EL (cell line): ENCODE measurements around the gene TBC1D2.
A peak's percentile ranks its signal among the peaks of the same experiment; 100 is the strongest.
"Not testable (repeated sequence)": the region's sequence is repeated elsewhere in the genome, so short reads cannot be mapped to it uniquely, and the experiment has no call there.

Experiments used
- DNase-seq: peaks from one replicate; pipeline ENCODE4 v3.0.0-alpha.2; 2016

TBC1D2 gene

DNA sequence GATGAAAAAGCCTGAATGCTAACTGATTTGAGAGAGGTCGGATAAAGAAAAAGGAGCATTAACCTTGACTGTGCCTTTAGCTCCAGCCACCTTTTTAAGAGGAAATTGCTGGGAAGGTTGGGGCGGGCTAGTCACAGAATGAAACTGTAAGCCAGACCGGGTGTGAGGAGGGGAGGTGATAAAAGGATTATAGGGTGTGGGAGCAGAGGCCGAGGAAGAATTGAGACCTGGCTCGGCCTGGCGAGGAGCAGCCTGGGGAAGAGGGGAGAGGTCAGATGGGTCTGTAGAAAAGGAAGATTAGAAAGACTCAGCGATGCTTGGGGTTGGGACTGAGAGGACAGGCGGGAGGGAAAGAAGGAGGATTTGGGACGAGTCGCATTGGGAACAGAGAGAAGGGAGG is 14.2 kb upstream of the TBC1D2 start:
- DNase-seq = not testable (repeated sequence)

DNA sequence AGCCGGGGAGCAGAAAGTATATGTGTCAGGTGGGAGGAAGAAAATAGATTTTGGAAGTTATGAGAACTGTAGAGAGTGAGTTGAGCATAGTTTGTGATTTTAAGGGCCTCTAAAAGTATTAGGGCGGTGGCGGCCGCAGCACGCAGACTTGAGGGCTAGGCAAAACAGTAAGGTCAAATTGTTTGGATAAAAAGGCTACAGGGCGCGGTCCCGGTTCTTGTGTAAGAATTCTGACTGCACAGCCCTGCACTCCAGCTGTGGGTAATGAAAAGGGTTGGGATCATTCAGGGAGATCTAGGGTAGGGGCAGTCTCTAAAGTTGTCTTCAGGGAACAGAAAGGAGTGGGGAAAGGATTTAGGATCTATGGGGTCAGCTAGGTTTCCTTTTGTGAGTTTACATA is 12.1 kb upstream of the TBC1D2 start:
- not testable (repeated sequence) for DNase-seq

DNA sequence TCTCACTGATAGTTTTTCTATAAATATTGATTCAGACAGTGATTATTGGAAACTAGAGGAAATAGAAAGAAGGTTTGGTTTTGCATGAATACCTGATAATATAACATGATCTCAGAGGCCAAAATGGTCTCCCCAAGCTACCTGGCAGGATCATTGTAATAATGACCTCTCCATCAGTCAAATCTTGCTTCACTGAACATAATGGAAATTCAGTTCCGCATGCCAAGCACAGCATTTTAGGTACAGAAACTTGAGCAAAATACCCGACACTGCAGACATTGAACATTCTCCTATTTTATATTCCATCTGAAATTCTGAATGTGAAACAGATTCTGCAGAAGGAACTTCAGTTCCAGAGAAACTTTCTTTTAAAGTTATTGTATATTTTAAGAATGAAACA is 9.1 kb upstream of the TBC1D2 start:
- no peak for DNase-seq

DNA sequence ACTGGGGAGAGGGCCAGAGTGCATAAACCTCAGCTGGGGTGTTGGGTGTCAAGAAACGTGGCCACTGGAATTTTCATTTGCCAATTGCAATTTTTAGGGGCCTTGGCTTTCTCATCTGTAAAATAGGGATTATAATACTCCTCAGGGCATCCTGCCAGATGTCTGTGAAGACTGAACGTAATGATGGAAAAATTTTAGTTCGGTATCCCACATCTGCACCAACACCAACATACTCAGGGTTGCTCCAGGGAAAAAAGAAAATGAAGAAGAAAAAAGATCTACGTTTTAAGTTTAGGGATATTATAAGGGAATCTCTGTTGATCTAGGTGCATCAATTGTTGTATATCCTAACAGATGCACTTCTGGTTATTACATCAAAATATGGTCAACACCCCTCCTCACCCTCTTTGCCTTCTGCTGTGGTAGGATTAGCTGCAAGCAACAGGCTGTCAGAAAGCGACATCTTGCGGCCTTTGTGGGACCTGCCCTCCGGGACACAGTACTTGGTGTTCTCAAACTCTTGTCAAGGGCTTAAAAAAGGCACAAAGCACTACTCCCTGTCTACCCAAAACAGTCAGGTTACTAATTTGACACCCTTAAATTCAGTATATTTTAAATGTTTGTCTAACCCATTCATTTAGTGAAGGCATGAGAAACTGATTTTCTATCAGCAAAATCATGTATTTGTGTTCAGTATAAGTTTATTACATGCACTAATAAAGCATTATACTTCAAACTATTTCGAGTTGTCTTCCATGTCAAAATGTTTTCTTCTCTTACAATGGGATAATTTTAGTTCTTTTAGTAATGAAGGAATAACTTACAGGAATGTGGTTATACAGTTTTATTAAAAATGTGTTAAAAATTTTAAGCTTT is 8.3 kb upstream of the TBC1D2 start:
- peak; percentile 78 for DNase-seq

DNA sequence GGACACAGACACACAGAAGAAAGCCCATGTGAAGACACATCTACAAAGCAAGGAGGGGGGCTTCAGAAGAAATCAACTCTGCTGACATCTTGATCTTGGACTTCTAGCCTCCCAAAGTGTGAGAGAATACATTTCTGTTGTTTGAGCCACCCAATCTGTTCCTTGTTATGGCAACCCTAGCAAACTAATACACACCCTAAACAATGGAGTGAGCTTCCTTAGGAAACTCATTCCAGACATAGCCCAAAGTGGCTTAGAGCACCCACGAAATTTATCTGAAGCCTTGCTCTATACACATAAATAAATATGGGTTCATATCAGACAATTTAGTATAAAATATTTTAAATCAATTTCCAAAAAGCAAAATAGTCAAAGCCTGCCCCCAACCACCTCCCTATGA is 7.6 kb upstream of the TBC1D2 start:
- DNase-seq = no peak

DNA sequence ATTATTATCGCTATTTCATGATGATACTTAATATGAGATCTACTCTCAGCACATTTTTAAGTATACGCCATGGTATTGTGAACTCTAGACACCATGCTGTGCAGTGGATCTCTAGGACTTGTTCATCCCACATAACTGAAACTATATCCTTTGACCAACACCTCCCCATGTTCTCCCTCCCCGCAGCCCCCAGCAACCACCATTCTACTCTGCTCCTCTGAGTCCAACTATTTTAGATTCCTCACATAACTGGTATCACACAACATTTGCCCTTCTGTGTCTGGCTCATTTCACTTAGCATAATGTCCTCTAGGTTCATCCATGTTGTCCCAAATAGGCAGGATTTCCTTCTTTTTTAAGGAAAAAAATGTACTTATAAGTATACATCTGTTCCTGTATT is 6.6 kb upstream of the TBC1D2 start:
- DNase-seq = no peak

DNA sequence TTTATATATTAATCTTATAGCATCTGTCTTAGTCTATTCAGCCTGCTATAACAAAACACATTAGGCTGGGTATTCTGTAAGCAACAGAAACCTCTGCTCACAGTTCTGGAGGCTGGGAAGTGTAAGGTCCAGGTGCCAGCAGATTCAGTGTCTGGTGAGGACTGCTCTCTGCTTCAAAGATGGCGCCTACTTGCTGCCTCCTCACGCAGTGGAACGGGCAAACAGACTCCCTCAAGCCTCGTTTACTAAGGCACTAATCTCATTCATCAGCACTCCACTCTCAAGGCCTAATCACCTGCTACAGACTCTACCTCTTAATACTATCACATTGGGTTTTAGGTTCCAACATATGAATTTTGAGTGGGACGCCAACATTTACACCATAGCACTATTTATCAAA is 5.2 kb upstream of the TBC1D2 start:
- DNase-seq = no peak

DNA sequence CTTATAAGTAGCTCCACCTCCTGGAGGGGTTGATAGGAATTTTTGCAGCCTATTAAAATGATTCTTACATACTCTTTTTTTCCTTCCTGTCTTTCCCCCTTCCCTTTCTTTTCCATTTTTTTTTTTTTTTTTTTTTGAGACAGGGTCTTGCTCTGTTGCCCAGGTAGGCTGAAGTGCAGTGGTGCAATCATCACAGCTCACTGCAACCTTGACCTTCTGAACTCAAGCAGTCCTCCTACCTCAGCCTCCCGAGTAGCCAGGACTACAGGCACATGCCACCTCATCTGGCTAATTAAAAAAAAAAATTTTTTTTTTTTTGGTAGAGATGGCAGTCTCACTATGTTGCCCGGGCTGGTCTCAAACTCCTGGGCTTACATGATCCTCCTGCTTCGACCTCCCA is 4.3 kb upstream of the TBC1D2 start:
- no peak for DNase-seq

DNA sequence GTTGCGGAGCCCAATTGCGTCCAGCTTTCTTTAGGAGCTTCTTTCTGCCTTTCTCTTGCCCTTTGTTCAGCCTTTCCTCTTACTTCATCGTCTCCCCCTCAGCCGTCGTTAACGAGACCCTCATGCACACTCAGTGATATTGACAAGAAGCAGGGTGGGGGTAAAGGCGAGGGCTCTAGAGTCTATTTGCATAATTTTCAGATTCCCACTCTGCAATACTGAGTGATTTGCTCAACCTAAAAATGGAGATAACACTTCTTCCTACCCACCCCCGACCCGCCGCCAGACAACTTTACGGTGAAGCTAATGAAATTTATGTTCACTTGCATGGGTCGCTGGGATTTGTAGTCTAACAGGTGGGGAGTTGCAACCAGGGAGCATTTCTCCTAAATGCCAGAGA is 1.3 kb upstream of the TBC1D2 start:
- no peak for DNase-seq

DNA sequence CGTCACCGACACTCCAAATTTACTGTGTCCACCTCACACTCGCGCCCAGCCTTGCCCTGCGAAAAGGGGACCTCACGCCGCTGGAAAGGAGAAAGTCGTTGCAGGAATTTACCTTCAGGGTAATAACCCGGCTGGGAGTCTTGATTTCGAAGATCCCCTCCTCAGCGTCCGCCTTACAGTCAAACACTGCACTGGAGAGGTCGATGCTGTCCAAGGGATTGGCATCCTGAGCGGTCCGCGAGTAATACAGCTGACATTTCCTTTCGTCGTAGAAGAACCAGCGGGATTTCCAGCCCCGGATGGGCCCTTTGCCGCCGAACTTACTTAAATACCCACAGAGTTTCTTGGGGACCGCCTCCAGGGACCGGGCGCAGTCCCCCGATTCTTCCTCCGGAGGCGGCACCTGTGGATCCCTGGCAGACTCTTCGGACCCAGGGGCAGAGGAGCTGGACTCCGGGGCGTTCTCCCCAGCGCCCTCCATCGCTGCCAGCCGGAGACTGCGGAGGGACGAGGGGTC is 330 bp downstream of the TBC1D2 start:
- DNase-seq = peak; percentile 65

DNA sequence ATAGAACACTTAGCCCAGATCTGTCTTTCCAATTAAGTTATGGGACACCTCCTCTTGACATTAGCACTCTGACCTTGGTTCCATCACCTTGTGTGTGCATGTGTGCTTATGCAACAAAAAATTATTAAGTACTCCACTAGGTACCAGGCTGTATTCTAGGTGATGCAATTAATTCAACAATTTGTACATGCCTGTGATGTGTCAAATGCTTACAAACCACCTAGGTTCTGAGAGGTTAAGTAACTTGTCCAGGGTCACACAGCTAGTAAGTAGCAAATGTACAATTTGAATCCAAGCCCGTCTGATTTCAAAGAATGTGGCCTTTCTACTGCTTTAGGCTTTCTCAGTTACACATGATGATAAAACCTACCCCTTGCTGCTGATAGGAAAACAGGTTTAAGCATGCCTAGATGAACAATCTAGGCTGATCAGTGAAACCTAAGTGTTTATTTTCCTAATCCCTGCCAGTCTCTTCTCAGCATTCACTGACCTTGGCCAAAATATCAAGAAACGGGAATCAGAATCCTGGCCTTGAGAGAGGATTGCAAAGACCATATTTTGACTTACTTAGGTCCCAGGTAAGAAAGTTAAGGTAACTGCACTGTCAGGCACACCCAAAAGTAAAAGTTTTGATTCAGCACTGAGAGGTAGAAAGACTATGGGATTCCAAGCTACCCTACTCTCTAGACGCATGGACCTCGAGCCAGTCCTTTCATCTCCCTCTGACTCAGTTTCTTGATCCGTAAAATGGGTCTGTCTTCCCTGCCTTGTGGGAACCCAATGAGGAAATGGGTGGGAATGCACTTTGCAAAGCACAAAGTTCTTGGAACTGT is 1.0 kb downstream of the TBC1D2 start:
- no peak for DNase-seq

DNA sequence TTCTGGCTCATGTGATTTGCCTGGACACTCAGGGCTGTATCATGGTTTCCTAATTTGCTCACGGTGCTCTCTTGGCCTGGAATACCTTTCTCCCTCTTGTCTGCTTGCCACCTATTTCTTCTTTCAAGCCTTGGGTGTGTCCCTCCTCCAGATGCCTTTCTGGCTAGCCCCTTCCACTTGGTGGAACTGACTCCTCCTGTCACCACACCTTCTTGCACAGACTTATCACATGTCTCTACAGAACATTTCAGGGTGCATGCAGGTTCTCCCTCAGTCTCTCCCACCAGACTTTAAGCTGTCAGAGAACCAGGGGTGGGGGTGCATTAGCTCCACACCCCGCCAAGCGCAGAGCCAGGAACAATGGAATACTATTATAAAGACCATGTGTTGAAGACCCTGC is 1.9 kb downstream of the TBC1D2 start:
- no peak for DNase-seq

DNA sequence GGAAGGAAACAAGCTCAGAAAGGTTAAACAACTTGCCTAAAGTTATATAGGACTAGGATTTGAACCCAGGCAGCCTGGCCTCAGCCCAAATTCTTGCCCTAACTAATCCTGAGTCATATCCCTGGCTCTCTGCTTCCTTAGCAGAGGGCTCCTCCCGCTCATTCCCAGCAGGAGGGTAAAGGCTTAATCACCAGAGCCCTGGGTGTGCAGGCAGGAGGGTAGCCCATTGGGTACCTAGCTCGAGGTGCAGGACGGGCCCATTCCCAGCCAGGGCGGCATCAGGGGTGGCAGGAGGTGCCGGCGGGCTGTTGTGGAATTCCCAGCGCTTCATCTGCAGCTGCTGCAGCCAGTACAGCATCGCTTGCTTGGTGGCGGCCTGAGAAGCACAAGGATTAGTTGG is 3.9 kb downstream of the TBC1D2 start:
- peak; percentile 92 for DNase-seq

DNA sequence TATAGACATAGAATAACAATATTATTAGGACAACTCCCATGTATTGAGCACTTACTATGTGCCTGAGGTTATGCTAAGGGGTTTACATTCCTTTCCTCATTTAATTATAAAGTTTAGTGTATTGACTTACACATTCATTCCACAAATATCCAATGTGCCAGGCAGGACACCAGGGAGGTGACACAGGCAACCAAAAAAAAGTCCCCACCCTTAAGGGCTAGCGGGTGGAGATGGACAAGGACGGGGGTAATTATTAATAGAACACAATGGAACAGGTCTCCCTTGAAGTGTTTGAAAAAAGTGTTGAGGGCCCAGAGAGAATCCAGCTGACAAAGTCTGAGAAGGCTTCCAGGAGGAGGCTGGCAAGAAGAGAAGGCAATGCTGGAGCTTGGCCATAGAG is 5.7 kb downstream of the TBC1D2 start:
- DNase-seq = no peak

DNA sequence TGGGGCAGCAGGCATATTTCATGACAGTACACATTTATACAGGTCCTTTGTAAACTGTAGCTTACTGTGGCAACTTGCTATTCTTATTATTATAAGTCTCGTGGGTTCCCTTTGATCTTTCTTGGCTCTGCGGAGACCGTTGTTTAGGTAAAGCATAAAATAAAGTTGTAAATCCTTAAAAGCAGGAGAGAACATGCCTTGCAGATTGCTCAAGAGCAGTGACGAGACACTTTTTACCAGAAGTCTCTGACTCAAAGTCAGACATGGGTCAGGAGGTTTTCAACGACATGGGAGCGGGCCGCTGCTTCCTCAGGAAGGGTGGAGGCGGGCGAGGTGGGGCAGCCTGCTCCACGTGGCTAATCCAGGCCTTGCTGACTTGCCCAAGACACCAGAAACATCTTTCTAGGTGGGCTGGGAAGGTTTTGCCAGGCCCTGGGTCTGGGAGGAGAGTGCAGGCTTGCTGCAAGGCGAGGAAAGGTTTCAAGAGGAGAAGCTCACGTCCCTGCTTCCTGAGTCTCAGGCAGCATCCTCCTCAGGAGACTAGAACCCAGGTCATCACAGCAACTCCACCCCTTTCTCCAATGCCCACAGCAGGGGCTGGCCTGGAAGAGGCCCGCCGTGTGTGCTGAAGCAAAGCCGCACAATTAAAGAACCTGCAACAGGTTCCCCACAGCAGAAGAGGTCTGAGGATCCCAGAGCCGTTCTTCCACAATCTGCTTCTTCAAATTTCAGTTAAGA is 6.5 kb downstream of the TBC1D2 start:
- DNase-seq = peak; percentile 94

DNA sequence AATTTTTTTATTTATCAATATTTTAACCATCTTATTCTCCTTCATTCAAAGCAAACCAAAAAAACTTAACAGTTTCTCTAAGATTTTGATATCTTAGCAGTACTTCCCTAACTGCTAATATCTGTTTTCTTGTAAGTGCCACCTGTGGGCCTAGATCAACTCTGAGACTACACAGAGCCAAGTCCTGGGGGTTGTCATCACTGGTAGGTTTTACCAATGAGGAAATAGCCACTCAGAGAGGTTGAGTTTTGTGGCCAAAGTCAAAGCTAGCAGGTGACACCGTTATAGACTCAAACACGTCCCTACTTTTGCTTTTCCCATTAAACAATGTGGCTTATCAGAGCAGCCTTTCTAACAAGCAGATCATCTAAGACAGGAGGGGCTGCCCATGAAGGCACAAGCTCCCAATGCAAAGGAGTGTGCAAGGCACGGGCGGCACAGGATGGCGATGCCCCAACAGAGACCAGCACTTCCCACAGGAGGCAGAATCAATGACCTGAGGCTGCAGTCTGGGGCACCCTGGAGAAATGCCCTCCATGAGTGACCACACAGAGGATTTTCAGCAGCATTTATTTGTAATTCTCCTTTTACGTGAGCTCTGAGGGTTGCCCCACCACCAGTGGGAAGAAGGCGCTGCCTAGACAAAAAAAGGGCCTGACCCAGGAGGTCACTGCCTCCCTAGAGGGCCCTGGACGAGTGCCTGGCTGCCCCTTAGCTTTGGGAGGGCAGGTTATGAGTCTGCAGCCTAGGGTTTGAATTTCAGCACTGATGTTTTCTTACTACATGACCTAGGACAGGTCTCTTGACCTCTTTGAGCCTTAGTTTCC is 7.4 kb downstream of the TBC1D2 start:
- no peak for DNase-seq

DNA sequence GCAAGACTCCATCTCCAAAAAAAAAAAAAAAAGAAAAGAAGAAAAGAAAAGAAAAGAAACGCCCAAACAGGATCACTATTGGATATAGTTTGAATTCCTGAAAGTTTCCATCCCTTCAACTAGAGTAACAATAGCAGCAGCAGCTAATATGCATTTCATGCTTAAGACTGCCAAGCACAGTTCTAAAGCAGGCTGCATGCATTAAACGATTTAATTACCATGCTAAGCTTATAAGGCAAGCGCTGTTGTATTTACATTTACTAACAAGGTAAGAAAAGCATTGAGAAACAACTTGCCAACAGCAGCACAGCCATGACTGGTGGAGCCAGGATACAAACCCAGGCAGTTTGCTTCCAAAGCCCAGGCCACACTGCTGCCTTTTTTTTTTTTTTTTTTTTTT is 13.0 kb downstream of the TBC1D2 start:
- no peak for DNase-seq

DNA sequence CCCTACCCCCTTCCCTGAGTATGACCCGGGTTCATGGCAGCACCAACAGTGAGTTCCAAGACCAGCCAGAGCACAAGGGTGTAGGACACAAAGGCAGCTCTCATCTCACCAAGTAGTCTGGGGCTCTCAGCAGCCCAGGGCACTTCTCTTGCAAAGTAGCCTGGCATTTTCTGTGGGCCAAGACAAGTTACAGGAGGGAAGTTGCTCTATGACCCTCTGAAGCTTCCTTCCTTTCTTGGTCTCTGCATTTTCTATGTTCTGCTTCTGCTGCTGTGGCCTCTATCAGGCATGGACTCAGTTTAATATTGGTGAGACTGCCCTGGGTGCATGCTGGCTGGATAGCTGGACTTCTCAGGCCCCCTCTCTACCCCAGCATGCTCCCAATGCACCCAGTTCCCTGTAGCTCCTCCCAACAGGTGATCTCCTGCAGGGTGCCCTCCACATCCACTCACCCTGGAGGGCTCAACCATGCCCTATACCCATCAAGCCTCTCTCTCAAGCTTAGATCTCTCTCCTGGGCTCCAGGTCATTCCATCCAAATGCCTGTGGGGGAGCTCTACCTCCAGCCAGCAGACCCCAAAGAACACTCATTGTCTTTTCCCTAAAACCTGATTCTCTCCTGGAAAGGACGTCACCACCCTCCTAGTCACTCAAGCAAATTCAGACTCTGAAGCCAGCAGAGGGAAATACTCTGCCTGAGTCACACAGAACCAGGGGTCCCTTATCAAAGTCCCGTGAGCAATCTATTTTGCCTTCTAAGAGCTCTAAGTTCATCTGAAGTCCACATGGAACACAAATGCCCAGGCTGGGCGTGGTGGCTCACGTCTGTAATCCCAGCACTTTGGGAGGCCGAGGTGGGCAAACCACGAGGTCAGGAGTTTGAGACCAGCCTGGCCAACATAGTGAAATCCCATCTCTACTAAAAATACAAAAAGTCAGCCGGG is 13.8 kb downstream of the TBC1D2 start:
- DNase-seq = no peak

DNA sequence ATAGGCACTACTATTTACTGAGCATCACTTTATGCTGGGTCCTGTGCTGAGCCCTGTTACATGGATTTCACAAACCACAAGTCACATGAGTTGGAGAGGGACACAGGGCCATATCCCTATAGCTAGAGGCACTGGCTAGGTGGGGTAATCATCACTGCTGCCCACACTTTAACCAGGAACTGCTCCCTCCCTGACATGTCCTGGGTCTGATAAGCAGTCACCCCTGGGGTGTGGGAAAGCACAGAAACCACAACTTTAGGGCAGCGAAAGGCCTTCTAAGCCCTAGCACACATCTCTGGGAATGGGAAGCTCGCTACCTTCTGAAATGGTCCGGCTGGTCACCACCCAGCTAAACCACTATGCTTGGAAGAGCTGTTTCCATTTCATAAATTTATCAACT is 15.0 kb downstream of the TBC1D2 start:
- DNase-seq = no peak

DNA sequence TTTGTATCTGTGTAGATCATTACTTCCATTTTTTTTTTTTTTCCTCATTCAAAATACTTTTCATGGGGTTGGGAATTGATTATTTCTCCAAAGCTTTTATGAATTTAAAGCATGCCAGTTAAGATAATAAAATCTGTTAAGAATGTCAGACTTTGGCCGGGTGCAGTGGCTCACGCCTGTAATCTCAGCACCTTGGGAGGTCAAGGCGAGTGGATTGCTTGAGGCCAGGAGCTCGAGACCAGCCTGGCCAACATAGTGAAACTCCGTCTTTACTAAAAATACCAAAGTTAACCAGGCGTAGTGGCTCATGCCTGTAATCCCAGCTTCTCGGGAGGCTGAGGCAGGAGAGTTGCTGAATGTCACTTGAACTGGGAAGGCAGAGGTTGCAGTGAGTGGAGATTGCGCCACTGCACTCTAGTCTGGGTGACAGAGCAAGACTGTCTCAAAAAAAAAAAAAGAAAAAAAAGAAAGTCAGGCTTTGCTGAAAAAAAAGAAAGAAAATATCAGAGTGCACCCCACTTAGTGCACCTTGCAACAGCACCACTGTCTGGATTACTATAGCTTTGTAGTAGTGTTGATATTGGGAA is 18.5 kb downstream of the TBC1D2 start:
- DNase-seq = no peak

DNA sequence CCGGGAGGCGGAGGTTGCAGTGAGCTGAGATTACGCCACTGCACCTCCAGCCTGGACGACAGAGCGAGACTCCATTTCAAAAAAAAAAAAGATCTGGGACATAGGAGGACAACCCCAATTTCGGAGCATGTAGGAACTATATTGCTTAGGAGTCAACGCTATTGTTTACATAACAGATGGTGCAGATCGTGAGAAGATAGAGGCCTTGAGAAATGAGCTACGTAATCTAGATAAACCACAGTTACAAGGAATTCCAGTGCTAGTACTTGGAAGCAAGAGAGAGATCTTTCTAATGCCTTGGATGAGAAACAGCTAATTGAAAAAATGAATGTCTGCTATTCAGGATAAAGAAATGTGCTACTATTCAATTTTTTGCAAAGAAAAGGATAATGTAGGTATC is 20.3 kb downstream of the TBC1D2 start:
- no peak for DNase-seq
